22Rv1 (cell line): ENCODE measurements around the gene TUBB4B.

ENCODE experiments used
- H3K27ac ChIP-seq: fragments of 450-650 bp; 2 replicates; pipeline ENCODE4 v1.5.1; 2017
- ZFX ChIP-seq: fragments of 450-650 bp; IDR thresholded peaks from 2 replicates; pipeline ENCODE4 v1.6.1; 2017; ENCODE audit warnings: antibody characterized with exemption, borderline replicate concordance
- TF ChIP-seq, protein P1 (sequence below): fragments of 450-650 bp; IDR thresholded peaks from 2 replicates; pipeline ENCODE4 v1.5.1; 2017; ENCODE audit warnings: mild to moderate bottlenecking

TUBB4B gene

GRCh38 chr9:137273611-137274320 is 32.7 kb downstream of the TUBB4B start:
- no peak for TF ChIP-seq ZFX
- TF ChIP-seq, protein P1, sequence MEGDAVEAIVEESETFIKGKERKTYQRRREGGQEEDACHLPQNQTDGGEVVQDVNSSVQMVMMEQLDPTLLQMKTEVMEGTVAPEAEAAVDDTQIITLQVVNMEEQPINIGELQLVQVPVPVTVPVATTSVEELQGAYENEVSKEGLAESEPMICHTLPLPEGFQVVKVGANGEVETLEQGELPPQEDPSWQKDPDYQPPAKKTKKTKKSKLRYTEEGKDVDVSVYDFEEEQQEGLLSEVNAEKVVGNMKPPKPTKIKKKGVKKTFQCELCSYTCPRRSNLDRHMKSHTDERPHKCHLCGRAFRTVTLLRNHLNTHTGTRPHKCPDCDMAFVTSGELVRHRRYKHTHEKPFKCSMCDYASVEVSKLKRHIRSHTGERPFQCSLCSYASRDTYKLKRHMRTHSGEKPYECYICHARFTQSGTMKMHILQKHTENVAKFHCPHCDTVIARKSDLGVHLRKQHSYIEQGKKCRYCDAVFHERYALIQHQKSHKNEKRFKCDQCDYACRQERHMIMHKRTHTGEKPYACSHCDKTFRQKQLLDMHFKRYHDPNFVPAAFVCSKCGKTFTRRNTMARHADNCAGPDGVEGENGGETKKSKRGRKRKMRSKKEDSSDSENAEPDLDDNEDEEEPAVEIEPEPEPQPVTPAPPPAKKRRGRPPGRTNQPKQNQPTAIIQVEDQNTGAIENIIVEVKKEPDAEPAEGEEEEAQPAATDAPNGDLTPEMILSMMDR, result no peak
- peak overlapping the region; percentile 98 for H3K27ac ChIP-seq

- H3K27ac ChIP-seq, result no peak overlapping the region
- TF ChIP-seq, protein P1, result no peak
- TF ChIP-seq ZFX, result no peak
These were observed 34.1 kb downstream of the TUBB4B start for GRCh38 chr9:137275203-137275587.

- peak overlapping the region; percentile 27; the same call in 1 of the 2 replicates for H3K27ac ChIP-seq
- TF ChIP-seq ZFX, result no peak
- TF ChIP-seq, protein P1, result no peak
These were observed 34.7 kb downstream of the TUBB4B start for GRCh38 chr9:137275588-137276472.

DNA sequence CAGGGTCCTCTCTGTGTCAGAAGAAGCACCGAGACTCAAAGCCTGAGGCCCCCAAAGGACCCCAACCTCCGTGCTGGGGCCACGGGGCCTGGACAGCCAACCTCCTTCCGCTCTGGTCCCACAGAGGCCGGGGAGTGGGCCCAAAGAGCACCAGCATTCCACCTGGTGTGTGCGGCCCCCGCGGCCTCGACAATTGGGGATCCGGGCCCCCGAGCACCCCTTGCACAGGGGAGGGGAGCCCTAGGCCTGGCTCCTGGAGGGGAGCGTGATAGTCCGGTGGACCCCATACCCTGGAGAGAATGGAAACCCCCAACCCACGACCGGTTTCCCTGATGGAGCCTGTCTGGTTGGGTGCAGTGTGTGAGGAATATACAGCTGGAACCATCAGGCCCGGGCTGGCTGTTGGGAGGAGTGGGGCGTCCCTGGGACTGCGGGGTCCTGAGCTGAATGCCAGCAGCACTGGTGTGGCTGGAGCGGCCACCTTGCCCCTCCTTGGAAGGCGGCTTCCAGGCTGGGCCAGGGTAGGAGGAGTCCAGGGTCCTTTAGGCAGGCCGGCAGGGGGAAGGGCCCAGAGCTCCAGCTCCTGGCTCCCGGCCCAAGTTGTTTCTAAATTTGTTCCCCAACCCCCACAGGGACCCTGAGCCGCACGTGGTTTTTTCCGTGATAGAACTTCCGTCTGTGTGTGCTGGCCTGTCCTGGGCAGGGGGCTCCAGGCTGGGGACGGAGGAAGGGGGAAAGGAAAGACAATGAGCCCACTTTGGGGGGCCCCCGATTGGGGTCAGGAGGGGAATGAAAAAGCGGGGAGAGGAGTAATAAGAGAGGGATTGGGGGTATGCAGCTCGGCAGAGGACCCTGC is 35.6 kb downstream of the TUBB4B start:
- peak overlapping the region; percentile 27; the same call in 1 of the 2 replicates for H3K27ac ChIP-seq
- TF ChIP-seq ZFX, result no peak
- TF ChIP-seq, protein P1, result no peak

DNA sequence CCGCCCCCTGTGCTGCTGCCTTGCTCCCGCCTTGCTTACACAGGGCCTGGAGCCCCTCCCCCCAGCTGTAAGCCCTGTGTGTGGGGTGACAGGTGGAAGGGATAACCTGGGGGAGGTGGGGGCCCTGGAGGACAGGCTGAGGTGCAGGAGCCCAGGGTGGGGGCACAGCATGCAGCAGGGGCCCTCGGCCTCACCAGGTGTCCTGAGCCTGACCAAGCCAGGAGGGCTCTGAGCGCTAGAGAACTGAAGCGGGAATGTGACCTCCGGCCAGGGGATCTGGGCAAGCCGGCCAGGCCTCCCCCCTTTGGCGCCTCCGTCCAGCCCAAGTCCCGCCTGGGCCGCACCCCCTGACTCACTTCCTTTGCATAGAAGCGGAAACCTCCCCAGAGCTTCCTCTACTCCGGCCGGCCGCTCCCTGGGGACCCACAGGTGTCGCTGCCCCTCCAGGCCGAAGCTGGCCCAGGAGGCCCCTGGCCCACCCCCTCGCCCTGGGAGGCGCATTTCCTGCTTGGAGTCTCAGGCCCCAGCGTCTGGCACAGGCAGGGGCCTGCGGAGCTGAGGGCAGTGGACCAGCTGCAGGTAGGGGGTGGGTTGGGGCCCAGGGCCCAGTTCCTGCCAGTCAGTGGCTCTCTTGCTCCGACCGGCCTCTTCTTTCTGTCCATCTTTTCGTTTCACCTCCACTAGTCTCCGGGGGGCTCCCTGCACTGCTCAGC is 36.4 kb downstream of the TUBB4B start, which contains the start of gene TOR4A:
TSS of gene TOR4A (plus strand) at position 398 of the 713 bp plus-strand sequence. CDS start 964 bp downstream, outside the sequence.
- peak within 1 kb of the TSS; percentile 27; the same call in 1 of the 2 replicates for H3K27ac ChIP-seq
- TF ChIP-seq ZFX, result no peak
- TF ChIP-seq, protein P1, result no peak

DNA sequence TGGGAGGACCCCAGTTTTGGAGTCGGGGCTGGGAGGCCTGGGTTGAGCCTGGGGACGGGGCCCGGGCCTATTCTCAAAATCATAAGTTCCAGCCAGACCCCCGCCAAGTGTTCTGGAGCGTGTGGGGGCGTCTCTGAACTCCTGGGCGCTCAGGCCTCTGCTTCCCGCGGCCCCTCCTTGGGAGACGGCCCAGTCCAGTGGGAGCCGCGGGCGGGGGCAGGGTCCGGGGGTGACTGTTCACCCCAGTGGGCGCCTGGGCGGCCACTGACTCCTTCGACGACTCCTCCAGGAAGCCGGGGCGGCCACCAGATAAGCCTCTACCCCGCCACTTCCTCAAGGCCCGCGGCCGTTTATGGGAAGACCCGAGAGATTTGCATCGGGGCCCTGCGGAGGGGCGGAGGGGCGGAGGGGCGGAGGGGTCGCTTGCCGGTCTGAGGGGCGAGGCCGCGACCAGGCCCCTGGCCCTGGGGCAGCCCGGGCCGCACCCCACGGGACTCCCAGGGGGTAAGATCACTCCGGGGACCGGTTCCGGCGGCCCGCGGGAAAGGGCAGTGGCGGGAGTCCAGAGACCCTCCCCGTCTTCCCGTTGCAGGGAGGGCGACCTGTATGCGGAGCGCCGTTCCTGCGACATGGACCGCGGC is 37.1 kb downstream of the TUBB4B start:
- no peak for TF ChIP-seq ZFX
- TF ChIP-seq, protein P1, result no peak
- no peak overlapping the region for H3K27ac ChIP-seq
